HG02623 (cell line): ENCODE results near the gene PDE1C.
A peak's percentile ranks its signal among the peaks of the same experiment; 100 is the strongest.
"Not testable (repeated sequence)": the region's sequence is repeated elsewhere in the genome, so short reads cannot be mapped to it uniquely, and the experiment has no call there.

ENCODE experiments used
- ATAC-seq: cut with Tn5 transposase; IDR thresholded peaks from one replicate; pipeline ENCODE4 v1.9.1; 2021; ENCODE audit warnings: moderate library complexity; ENCODE audit not compliant: unreplicated experiment

PDE1C gene

GRCh38 chr7:32045228-32045627, 25.0 kb downstream of the PDE1C start:
- no peak for ATAC-seq

DNA sequence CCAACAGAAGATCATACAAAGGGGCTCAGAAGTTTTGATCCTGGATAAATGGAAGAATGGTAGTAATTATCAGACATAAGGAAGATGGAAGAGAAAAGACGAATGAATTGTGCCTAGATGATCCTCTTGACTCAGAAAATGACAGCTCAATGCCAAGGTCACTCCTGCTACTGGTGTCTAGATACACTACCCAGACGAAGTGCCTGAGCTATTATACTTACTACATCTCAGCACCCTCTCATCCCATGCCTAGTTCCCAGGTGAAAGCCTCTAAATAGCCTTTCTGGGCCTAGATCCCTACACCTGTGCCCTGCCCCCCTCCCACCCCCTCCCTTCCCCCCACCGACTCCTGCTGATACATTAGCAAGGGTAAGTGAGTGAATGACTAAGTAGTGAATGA, 25.5 kb downstream of the PDE1C start:
- no peak for ATAC-seq

- ATAC-seq: peak; percentile 65
These were observed 26.5 kb downstream of the PDE1C start for GRCh38 chr7:32043688-32044087.

GRCh38 chr7:32042900-32043299, 27.3 kb downstream of the PDE1C start:
- ATAC-seq: no peak

DNA sequence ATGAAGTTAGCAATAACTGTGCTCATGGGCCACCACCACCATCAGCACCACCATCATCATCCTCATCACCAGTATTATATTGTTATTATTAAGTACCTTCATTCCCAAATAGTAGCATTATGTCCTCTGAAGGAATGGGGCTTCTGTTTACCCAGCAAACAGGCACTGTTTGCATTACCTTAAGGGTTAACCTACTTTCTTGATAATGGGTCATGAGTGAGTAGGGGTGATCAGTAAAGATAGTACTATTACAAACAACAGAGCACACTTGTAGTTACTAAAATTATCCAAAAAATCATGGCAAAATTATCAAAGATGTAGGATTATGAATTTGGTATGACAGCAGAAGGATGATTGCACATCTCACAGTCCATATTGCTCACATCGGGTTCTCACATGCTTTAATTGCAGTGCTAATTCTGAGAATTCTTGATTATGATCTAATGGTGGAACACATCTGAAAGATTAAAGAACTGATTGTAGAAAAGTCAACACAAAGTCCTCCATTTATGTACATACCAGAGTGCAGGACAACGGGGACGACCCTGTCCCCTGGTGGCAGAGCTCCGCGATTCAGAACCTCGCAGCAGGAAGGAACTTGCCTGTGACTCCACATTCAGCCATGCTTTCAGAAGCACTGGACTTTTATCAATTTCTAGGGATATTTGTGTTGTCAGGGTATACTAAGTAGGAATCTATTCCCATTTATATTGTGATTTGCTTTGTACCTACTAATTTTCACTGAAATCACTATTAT, 31.0 kb downstream of the PDE1C start:
- ATAC-seq: no peak

DNA sequence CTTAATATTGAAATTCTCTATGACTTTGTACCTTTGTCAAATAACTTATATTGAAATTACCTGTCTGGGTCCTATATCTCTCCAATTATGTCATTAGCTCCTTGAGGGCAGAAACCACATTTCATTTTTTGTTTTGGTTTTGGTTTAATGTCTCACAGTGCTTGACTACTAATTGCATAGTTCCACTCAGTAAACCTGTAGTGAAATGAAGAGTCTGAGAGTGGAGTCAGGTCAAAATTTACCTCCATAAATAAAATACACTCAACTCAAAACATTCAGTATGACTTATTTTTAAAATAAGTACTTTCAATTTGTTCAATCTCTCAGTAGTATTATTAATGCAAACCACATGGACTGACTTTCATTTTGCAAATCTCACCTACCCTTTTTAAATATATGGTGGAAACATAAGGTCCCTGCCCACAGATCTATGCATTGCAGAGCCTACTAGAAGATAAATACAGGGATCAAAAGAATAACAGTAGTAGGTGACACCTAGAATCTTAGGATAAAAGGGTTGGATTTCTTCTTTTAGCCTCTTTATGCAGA, 32.5 kb downstream of the PDE1C start:
- peak; percentile 83 for ATAC-seq

DNA sequence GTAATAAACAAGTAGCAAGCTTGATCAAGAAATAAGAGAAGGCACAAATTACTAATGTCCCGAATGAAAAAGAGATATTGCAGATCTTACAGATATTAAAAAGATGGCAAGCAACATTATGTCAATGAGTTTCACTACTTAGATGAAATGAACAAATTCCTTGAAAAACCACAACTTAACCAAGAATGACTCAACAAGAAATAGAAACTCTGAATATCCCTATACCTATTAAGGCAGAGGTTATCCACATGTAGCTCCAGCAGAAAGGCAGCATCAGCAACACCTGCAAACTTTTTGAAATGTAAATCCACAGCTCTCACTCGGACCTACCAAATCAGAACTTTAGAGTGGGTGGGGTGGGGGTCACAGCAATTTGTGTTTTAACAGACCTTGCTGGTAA, 33.6 kb downstream of the PDE1C start:
- ATAC-seq: peak; percentile 27

DNA sequence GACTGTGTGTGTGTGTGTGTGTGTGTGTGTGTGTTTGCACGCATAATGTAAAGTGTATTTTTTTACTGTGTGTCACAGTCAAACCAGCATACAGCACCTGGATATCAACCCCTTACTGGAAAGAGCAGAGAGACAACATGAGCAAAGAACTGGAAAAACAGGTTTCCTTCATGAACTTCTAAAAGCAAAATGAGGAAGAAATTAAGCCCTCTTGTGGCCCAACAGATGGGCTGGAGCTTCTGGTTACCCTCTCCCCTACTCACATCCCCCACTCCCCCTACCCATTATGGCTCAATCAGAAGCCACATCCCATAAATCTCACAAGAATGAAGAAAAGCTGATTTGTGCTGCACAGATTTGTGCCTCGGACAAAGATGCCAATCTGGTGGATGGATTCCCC, 36.2 kb downstream of the PDE1C start:
- no peak for ATAC-seq

- no peak for ATAC-seq
These were observed 37.2 kb downstream of the PDE1C start for GRCh38 chr7:32033006-32033405.

GRCh38 chr7:32032211-32032610, 38.0 kb downstream of the PDE1C start:
- no peak for ATAC-seq

GRCh38 chr7:32030904-32031692, 39.1 kb downstream of the PDE1C start:
- ATAC-seq: no peak

GRCh38 chr7:32026083-32026425, 44.2 kb downstream of the PDE1C start:
- ATAC-seq: no peak

- ATAC-seq: no peak
These were observed 44.7 kb downstream of the PDE1C start for GRCh38 chr7:32025381-32026082.

DNA sequence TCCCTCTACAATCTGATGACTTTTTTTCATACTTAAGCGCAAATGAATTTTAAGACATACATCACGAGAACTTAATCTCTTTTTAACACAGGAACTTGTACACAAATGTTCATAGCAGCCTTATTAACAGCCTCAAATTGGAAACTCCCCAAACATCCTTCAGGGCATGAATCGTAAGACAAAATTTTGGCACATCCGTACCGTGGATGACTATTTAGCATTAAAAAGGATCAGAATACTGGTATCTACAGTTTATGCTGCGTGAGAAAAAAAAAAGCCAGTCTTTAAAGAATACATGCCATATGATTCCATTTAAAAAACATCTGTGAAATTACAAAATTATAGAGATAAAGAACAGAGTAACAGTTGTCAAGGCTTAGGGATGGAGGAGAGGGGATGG, 46.8 kb downstream of the PDE1C start:
- ATAC-seq: no peak

DNA sequence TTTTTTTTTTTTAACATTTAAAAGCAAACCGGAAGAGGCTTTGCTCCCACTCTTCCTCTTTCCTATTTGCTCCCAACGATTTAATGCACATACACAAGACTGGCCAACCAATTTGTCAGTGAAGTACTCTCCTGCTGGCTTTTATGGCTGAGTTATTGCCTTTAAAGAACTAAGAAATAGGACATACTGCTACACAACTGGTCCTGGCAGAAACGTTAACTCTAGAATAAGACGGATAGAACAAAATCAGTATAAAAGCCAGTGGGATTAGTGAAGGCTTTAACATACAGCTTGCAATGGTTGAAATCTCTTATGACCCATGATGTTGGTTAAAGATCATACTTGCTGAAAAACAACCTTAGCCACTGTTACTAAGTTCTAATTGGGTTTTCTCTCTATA, 47.2 kb downstream of the PDE1C start:
- ATAC-seq: no peak

GRCh38 chr7:32020551-32021159, 49.6 kb downstream of the PDE1C start:
- ATAC-seq: no peak

GRCh38 chr7:32018845-32019578, 51.2 kb downstream of the PDE1C start:
- no peak for ATAC-seq

GRCh38 chr7:32015133-32015532, 55.1 kb downstream of the PDE1C start:
- no peak for ATAC-seq

- ATAC-seq: not testable (repeated sequence)
These were observed 56.7 kb downstream of the PDE1C start for GRCh38 chr7:32013471-32013870.

- no peak for ATAC-seq
These were observed 64.6 kb downstream of the PDE1C start for GRCh38 chr7:32005577-32005976.
